Stimulated activated CD4-positive, alpha-beta T cell treated with anti-CD3 and anti-CD28 coated beads, TNF-alpha, amount 100 ng/mL, for 24 hours (primary cell): Measurements from ENCODE around the gene TEX19.

Experiments used
- DNase-seq, 3 experiments: peaks; one replicate each; pipeline ENCODE4 v3.0.0-alpha.2; 2020; ENCODE audit warnings: low read depth in 3 of 3

The TEX19 gene

GRCh38 chr17:82321947-82322466 lies 37.0 kb upstream of the TEX19 start:
- no peak for DNase-seq

DNA sequence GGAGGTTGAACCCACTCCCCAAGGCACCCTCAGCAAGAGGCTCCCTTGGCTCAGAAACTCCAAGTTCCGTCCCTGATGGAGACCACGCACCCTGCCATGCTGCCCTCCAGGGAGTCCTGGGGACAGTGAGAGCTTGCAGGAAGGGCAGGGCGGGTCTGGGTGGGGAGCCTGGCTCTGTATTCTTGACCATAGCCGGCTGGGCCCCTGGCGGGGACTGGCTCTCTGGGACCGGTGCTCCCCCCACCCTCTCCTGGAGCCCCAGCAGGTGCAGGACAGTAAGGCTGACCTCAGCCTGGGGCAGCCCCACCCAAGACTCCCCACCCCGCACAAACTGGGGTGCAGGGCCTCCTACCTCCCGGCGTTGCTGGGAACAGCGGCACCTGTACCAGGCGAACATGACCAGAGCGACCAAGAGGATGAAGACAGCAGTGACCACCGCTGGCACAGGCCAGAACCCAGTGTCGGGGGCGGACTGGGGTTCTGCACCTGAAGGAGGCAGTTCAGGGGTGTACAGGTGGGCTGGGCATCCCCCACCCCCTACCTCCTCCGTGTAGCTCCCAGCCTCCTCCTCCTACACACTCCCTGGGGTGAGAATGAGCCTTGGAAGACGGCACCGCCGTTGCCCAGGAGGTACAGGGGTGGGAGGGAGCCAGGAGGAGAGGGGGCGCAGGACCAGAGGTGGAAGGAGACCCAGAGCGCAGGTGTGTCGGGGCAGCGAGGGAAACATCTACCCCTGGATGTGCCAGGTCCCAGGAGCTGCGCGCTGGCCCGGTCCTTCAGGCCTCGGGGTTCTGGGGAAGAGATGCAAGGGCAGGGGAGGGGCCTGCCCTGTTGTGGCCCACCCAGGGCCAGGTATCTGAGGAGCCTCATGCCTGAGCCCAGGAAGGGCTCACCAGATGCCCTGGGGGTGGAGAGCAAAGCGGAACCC lies 36.3 kb upstream of the TEX19 start:
- DNase-seq: no peak

DNA sequence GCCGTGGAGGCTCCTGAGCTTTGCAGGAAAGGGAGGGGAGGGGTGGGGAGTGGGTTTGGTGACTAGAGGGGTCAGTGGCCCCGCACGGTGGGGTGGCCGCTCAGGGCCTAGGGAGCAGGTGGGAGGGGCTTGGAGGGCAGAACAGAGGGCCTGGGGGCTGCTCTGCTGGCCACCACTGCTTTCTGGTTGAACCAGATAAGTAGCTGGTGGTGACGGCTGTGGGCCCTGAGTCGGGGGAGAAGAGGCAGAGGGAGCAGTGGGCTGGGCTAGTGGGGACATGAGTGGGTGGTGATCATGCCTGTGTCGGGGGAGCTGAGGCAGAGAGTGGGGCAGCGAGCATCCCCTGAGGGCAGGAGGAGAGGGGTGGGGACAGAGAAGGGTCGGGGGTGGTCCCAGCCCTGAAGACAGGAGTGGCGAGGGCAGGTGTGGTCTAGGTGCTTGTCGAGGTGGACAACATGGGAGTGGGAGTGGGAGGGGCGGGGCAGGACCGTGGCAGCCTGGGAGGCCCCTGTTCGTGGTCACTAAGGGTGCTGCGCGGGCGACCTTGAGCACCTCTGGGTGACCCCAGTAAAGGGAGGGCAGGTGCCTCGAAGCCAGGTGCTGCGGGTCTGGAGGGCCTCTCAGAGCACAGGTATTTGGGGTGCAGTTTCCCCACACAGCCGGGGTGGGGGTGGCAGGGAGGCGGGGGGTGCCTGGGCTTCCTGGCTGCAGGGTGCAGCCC lies 35.4 kb upstream of the TEX19 start:
- DNase-seq: no peak

DNA sequence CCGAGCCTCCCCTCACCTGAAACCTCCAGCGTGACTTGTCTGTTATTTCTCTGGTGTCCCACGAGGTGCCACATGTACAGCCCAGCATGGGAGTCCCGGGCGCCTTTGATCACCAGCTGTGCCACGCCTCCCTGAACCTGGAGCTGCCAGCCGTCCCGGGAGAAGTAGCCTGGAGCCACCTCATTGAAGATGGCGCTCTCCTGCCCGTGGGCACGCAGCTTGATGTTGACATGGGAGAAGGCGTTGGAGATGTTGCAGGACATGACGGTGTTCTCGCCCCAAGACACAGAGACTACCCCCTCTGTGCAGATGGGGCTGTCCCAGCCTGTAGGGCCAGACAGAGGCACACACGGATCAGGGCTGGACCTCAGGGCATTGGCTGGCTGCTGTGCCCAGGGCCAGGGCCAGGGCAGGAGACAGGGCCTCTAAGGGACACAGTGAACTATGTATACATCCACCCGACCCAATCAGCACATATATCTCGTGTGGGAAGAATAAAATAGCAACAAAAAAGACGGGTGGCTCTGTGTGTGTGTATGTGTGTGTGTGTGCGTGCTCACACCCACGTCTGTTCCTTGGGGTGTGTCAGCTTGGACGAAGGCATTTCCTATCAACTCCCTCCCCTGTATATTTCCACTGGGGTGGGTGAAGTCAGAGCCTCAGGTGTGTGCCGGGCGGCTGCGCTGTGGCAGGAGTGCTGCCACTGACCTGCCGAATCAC lies 34.3 kb upstream of the TEX19 start:
- peak in 1 of 3 experiments; percentile 53 for DNase-seq

GRCh38 chr17:82325286-82326180 lies 33.5 kb upstream of the TEX19 start:
- DNase-seq: no peak

- DNase-seq: no peak
Measured at GRCh38 chr17:82327289-82327688, 31.8 kb upstream of the TEX19 start.

DNA sequence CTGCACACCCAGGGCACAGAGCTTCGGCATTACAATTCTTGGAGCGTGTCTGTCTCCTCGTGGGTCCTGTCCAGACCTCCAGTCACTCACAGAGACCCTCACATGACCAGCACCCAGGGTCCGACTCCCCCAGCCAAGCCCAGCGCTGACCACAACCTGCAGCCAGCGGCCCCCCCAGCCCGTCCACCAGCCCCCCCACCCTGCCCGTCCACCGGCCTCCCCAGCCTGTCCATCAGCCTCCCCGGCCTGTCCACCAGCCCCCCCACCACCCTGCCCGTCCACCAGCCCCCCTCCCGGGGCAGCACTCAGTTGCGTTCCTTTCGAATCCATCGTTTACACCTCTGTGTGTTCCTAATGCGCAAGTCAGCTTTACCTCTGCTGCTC lies 31.3 kb upstream of the TEX19 start:
- no peak for DNase-seq

DNA sequence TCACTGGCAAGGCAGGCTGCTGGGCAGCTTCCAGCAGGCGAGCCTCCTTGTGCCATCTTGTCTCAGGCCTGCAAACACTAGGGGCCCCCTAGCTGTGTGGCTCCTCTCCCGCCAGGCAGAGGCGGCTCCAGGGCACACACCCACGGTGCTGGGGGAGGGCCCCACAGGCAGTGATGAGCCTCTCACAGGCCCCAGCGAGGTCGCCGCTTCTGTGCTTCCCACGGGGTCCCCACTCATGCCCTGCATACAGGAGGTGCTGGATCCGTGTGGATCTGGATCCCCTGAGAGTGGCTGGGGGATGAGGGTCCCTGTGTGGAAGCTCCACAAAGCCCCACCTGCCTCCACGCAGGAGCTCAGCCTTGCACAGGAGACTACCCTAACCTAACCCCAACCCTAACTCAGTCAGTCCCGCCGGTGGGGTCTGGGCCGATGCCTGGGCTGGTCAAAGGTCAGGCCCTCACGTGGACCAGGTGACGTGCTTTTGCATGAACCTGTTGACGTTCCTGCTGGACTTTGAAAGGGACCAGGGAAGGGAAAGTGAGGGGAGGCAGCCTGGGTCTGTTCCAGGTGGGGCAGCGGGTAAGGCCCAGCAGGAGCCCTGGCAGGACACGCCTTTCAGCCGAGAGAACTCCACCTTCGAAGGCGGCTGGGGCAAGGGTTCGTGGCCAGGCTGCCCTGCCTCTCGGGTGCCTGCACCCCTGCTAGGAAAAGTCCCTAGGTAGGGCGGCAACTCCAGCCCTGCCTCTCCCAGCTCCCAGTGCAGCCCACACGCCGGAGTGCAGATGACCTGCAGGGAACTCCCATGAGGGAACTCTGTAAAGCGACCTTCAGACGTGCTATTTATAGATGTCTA lies 30.7 kb upstream of the TEX19 start:
- no peak for DNase-seq

- no peak for DNase-seq
Measured at GRCh38 chr17:82328994-82329507, 30.0 kb upstream of the TEX19 start.

DNA sequence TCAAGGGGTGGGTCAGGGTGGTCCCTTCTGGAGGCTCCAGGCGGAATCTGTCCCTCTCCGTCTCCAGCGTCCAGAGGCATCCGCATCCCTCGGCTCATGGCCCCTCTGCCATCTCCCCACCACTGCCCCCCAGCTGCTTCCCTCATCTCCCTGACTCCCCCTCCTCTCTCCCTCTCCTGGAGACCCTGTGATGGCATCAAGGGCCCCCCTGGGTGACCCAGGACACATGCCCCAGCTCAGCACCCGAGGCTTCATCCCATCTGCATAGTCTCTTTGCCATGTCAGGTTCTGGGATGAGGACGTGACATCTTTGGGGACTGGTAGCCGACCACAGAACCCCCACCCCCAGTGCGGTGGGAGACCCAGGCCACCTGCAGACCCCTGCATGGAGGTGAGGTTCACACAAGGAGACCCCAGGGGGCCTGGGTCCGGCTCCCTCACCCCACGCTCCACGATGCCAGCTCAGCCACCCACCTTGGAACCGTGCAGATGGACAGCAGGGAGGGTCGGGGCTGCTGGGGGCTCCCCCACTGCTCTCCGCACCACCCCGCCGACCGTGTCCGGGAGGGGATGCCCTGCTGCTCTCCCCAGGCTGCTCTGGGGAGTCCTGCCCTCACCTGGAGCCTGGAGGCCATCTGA lies 29.2 kb upstream of the TEX19 start:
- no peak for DNase-seq

- no peak for DNase-seq
Measured at GRCh38 chr17:82330322-82331239, 28.5 kb upstream of the TEX19 start.

DNA sequence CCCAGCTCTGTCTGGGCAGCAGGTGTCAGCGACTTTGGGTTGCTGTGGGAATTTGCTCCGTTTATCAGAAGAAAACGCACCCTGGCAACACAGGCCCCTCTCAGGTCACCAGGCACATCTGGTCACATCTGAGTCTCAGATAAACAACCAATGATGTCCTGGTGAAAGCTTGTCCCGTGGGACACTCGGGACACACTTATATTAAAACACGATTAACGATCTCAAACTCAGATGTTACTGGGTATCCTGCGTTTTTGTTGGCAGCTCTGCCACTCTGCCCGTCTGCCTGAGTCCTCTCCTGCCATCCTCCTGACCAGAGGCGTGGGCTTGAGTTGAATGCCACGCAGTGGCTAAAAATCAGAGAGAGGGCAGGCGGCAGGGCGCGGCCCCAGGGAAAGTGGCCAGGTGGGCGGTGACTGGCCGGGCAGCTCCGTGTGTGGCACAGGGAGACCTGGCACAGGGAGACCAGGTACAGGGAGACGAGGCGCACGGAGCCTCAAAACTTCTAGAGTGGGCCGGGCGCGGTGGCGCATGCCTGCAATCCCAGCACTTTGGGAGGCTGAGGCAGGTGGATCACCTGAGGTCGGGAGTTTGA lies 27.6 kb upstream of the TEX19 start:
- no peak for DNase-seq

- no peak for DNase-seq
Measured at GRCh38 chr17:82332669-82333278, 26.3 kb upstream of the TEX19 start.

DNA sequence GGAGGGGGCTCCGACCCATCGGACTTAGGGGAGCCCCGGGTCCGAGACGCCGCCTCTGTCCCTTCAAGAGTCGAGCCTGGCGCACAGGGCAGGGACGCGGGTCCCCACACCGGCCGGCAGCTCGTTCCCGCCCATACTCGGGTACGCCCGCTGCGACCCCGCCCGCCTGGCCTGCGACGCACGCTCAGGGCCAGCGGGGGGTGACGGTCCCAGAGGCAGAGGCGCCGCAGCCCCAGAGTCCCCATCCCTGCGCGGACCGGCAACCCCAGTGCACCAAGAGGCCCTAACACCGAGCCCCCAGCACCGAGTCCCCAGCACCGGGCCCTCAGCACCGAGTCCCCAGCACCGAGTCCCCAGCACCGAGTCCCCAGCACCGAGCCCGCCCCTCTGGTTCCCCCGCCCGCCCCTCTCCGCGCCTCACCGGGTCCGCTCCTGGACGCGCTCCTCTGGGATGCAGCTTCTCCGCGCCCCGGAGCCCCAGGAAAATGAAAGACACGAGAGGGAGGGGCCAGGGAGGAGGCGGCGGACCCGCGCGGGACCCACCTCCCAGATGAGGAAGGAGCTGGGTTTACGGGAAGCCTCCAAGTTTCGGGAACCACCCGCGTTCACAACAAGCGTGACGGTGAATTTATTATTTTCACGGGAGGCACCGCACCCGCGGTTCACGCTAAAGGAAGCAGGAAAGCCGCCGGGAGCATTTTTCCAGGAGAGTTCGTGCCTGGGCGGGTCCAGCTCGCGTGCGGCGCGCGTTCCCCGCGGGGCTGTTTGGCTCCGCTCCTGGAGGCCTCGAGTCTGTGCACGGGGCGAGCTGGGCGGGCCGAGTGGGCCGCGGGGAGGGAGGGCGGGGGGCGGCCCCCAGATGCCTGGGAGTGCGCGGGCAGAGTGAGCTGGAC lies 25.5 kb upstream of the TEX19 start, which contains the start of gene SECTM1:
Gene SECTM1, minus strand, starts transcription at position 488 of the 893 bp plus-strand sequence. CDS start 6,526 bp downstream, outside the sequence.
- no peak for DNase-seq

DNA sequence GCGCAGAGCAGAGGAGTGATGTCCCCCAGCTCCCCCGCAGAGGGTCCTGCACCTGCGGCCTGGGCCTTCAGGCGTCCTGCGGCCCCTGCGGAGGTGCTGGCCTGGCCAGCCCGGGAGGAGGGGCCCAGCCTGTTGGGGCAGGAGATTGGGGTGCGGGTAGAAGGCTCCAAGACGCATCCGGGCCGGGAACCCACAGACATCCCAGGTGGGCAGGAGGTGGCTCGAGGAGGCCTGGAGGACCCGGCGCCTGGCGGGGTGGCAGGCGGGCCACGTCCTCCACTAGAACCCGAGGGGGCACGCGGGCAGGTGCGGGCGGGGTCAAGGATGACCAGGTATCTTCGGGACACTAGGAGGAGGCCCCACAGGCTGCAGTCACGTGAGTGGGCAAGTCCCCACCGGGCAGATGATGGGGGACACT lies 24.8 kb upstream of the TEX19 start:
- DNase-seq: no peak
